Activated naive CD4-positive, alpha-beta T cell (primary cell): ENCODE data around the gene CISD3.
"Not testable (repeated sequence)": the region's sequence is repeated elsewhere in the genome, so short reads cannot be mapped to it uniquely, and the experiment has no call there.

Experiments
- DNase-seq, 4 experiments: peaks; one replicate each; lab custom pipeline; 2025; lab: John Stamatoyannopoulos, UW

CISD3 gene

GRCh38 chr17:38707678-38708351 lies 22.3 kb upstream of the CISD3 start:
- no peak for DNase-seq

GRCh38 chr17:38709104-38709820 lies 20.9 kb upstream of the CISD3 start:
- DNase-seq, result no peak

GRCh38 chr17:38709864-38710603 lies 20.1 kb upstream of the CISD3 start:
- no peak for DNase-seq

- DNase-seq, result no peak
These were observed 19.6 kb upstream of the CISD3 start for GRCh38 chr17:38710604-38710962.

- DNase-seq, result no peak
These were observed 19.2 kb upstream of the CISD3 start for GRCh38 chr17:38710985-38711384.

- no peak for DNase-seq
These were observed 18.2 kb upstream of the CISD3 start for GRCh38 chr17:38711792-38712571.

GRCh38 chr17:38712593-38712992 lies 17.5 kb upstream of the CISD3 start:
- DNase-seq, result no peak

GRCh38 chr17:38713456-38714075 lies 16.6 kb upstream of the CISD3 start:
- DNase-seq, result no peak

- no peak for DNase-seq
These were observed 14.8 kb upstream of the CISD3 start for GRCh38 chr17:38715216-38715943.

- DNase-seq, result no peak
These were observed 13.7 kb upstream of the CISD3 start for GRCh38 chr17:38716368-38717005.

GRCh38 chr17:38717139-38717745 lies 12.9 kb upstream of the CISD3 start:
- no peak for DNase-seq

GRCh38 chr17:38719289-38719942 lies 10.7 kb upstream of the CISD3 start:
- no peak for DNase-seq

- DNase-seq, result no peak
These were observed 10.0 kb upstream of the CISD3 start for GRCh38 chr17:38719943-38720641.

GRCh38 chr17:38720941-38721340 lies 9.2 kb upstream of the CISD3 start:
- no peak for DNase-seq

GRCh38 chr17:38721802-38722201 lies 8.3 kb upstream of the CISD3 start:
- DNase-seq, result no peak

- DNase-seq, result no peak
These were observed 5.7 kb upstream of the CISD3 start for GRCh38 chr17:38724337-38724988.

- DNase-seq, result no peak
These were observed 5.1 kb upstream of the CISD3 start for GRCh38 chr17:38725066-38725465.

GRCh38 chr17:38726145-38726544 lies 4.0 kb upstream of the CISD3 start:
- not testable (repeated sequence) for DNase-seq
